ENCODE measurements around the gene FOXC2.

- TF ChIP-seq CTCF (IDR thresholded peaks at IDR 0.05) (no peak), POLR2A (IDR thresholded peaks at IDR 0.05) (no peak)
Observed at GRCh38 chr16:86593913-86594620, 27.4 kb downstream of the FOXC2 start.
